Rectal smooth muscle tissue (tissue), 1 donor: ENCODE results near the gene C5orf47.
"Not testable (repeated sequence)": the region's sequence is repeated elsewhere in the genome, so short reads cannot be mapped to it uniquely, and the experiment has no call there.

Source experiments
- H3K27ac ChIP-seq: one replicate; pipeline ENCODE4 v1.7.0; 2013; ENCODE audit warnings: low read depth, low read length, inconsistent platforms
- H3K27me3 ChIP-seq: one replicate; pipeline ENCODE4 v1.7.0; 2013; ENCODE audit warnings: low read length; ENCODE audit not compliant: control insufficient read depth, insufficient read depth
- H3K36me3 ChIP-seq: one replicate; pipeline ENCODE4 v1.7.0; 2013; ENCODE audit warnings: low read length; ENCODE audit not compliant: control insufficient read depth, insufficient read depth
- H3K4me1 ChIP-seq: one replicate; pipeline ENCODE4 v1.7.0; 2013; ENCODE audit warnings: low read length; ENCODE audit not compliant: control insufficient read depth, insufficient read depth
- H3K4me3 ChIP-seq: one replicate; pipeline ENCODE4 v1.7.0; 2013; ENCODE audit warnings: low read length
- H3K9ac ChIP-seq: one replicate; pipeline ENCODE4 v1.7.0; 2013; ENCODE audit warnings: low read length

C5orf47 gene

GRCh38 chr5:174020069-174020927 is 31.3 kb downstream of the C5orf47 start:
- H3K9ac ChIP-seq, H3K27ac ChIP-seq: not testable (repeated sequence)

DNA sequence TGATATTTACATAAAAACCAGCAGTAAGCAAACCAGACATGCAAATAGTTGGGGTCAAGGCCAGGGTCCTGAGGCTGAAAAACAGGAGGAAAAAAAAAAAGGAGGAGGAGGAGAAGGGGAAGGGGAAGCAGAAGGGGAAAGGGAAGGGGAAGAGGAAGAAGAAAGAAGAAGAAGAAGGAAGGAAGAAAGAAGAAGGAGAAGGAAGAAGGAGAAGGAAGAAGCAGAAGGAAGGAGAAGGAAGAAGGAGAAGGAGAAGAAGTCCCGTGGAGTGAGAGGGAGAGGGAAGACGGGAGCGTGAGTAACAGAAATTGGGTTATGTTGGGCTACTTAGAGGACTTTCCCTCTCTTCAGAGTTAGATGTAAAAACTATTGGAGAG is 31.9 kb downstream of the C5orf47 start:
- Histone ChIP-seq H3K36me3 (no peaks in the 10 kb centered on the region), H3K4me1 (no peaks in the 10 kb centered on the region), H3K27ac (no peak overlapping the region), H3K27me3 (no peaks in the 10 kb centered on the region), H3K4me3 (no peak overlapping the region), H3K9ac (no peak overlapping the region)

More at GRCh38 chr5:174020069-174020927, 31.3 kb downstream of the C5orf47 start:
- H3K36me3 ChIP-seq, H3K4me1 ChIP-seq, H3K4me3 ChIP-seq, H3K27me3 ChIP-seq: not testable (repeated sequence)

DNA sequence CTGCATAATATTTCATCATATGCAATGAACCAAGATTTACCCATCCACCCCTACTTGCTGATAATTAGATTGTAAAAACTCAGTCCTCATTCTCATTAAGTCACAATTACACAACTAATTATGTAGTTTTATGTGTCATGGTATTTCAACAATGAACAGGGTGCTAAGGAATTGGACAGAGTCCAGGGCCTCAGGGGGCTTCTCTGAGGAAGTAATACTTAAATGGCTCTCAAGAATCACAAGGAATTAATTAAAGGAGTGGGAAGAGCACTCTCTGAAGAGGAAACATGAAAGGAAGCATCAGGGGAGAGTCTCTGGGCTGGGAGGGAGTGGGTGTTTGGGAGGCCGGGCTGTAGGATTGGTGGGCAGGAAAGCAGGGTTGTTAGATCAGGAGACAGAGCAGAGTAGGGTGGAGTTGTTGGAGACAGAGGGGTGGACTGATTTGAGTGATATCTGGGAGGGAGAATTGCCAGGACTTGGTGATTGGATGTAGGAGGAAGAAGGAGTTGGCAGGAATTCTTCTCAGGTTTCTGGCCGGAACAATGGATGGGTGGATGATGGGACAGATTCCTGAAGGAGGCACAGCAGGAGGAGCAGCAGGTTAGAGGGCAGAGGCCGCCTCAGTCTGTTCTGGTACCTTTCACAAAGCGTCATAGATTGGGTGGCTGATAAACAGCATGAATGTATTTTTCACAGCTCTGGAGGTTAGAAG is 33.6 kb downstream of the C5orf47 start:
- no peaks in the 10 kb centered on the region for H3K4me1 ChIP-seq
- no peaks in the 10 kb centered on the region for H3K36me3 ChIP-seq
- no peak overlapping the region for H3K4me3 ChIP-seq
- no peaks in the 10 kb centered on the region for H3K27me3 ChIP-seq
- no peak overlapping the region for H3K27ac ChIP-seq
- H3K9ac ChIP-seq, result no peak overlapping the region

GRCh38 chr5:174030286-174030685 is 41.3 kb downstream of the C5orf47 start:
- Histone ChIP-seq H3K9ac (no peak overlapping the region), H3K27ac (no peak overlapping the region), H3K4me1 (no peaks in the 10 kb centered on the region), H3K36me3 (no peaks in the 10 kb centered on the region), H3K4me3 (no peak overlapping the region), H3K27me3 (no peaks in the 10 kb centered on the region)

GRCh38 chr5:174044466-174045254 is 55.7 kb downstream of the C5orf47 start:
- no peaks in the 10 kb centered on the region for H3K36me3 ChIP-seq

GRCh38 chr5:174045470-174046025 is 56.6 kb downstream of the C5orf47 start, which contains the start of gene NSG2:
Gene NSG2 (plus strand): TSS chr5:174045706. CDS start chr5:174046756, 1,050 bp downstream.
- no peaks in the 10 kb centered on the region for H3K27me3 ChIP-seq
- no peaks in the 10 kb centered on the region for H3K36me3 ChIP-seq
- H3K4me3 ChIP-seq, result no peak within 1 kb of the TSS
- H3K9ac ChIP-seq, result no peak within 1 kb of the TSS
- H3K27ac ChIP-seq, result no peak within 1 kb of the TSS
- H3K4me1 ChIP-seq, result no peaks in the 10 kb centered on the region

More at GRCh38 chr5:174044466-174045254, 55.7 kb downstream of the C5orf47 start:
- Histone ChIP-seq H3K9ac (no peak overlapping the region), H3K4me3 (no peak overlapping the region), H3K27me3 (no peaks in the 10 kb centered on the region), H3K4me1 (no peaks in the 10 kb centered on the region), H3K27ac (no peak overlapping the region)

- H3K27ac ChIP-seq, result no peak overlapping the region
- no peak overlapping the region for H3K9ac ChIP-seq
- H3K36me3 ChIP-seq, result no peaks in the 10 kb centered on the region
- no peak overlapping the region for H3K4me3 ChIP-seq
- no peaks in the 10 kb centered on the region for H3K27me3 ChIP-seq
- H3K4me1 ChIP-seq, result no peaks in the 10 kb centered on the region
Measured at GRCh38 chr5:174046558-174046957, 57.6 kb downstream of the C5orf47 start.

- Histone ChIP-seq H3K9ac (no peak overlapping the region), H3K4me3 (no peak overlapping the region), H3K4me1 (no peaks in the 10 kb centered on the region), H3K27me3 (no peaks in the 10 kb centered on the region), H3K27ac (no peak overlapping the region), H3K36me3 (no peaks in the 10 kb centered on the region)
Measured at GRCh38 chr5:174047472-174048099, 58.6 kb downstream of the C5orf47 start.

- Histone ChIP-seq H3K36me3 (no peaks in the 10 kb centered on the region), H3K4me3 (no peak overlapping the region), H3K9ac (no peak overlapping the region), H3K27me3 (no peaks in the 10 kb centered on the region), H3K4me1 (no peaks in the 10 kb centered on the region), H3K27ac (no peak overlapping the region)
Measured at GRCh38 chr5:174052636-174053035, 63.7 kb downstream of the C5orf47 start.

DNA sequence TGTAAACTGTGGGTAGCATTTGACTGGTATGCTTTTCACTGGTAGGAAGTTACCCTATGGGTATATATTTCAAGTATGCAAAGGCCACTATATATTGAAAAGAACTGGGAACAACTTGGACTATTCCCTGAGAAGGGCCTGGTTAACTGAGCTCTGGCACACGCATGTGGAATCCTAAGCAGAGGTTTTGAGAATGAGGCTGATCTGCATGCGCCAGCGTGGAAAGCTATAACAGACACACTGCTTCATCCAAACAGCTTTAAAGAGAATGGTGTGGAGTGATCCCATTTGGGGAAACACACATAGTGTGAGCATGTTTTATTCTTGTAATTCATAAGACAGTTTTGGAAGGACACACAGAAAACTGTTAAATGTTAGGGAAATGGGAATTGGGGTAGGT is 64.9 kb downstream of the C5orf47 start:
- Histone ChIP-seq H3K4me3 (no peak overlapping the region), H3K27me3 (no peaks in the 10 kb centered on the region), H3K4me1 (no peaks in the 10 kb centered on the region), H3K36me3 (no peaks in the 10 kb centered on the region), H3K9ac (no peak overlapping the region), H3K27ac (no peak overlapping the region)
